Urinary bladder (tissue), 4 donors: ENCODE results near the gene ACACB. TPM values are rescaled to one million over a fixed set of nuclear protein-coding genes. Genes with fewer than 3 reads are reported as not detected.
"Not testable (repeated sequence)": the region's sequence is repeated elsewhere in the genome, so short reads cannot be mapped to it uniquely, and the experiment has no call there.

Experiments
- DNase-seq: peaks from one replicate; pipeline ENCODE4 v3.0.0-alpha.2; 2015; ENCODE audit errors: extremely low spot score
- H3K27ac ChIP-seq: one replicate; pipeline ENCODE4 v1.5.1; 2013; ENCODE audit warnings: low read depth, mild to moderate bottlenecking, moderate library complexity
- H3K36me3 ChIP-seq: one replicate; pipeline ENCODE4 v1.6.1; 2013; ENCODE audit warnings: mild to moderate bottlenecking, moderate library complexity; ENCODE audit not compliant: insufficient read depth
- H3K4me1 ChIP-seq: one replicate; pipeline ENCODE4 v1.6.1; 2013; ENCODE audit warnings: mild to moderate bottlenecking, moderate library complexity; ENCODE audit not compliant: insufficient read depth
- H3K4me3 ChIP-seq: one replicate; pipeline ENCODE4 v1.5.1; 2013; ENCODE audit warnings: low read depth, low read length
- WGBS: extraction: QIAGEN DNeasy Blood & Tissue Kit; methylation state at CpG from one replicate; pipeline ENCODE4 v1.1.7; 2013; 5-methylcytosine and 5-hydroxymethylcytosine counted together
- polyA plus RNA-seq: library from polyadenylated mRNA; stranded (reverse); fragments of 200-250 nt; gene quantifications from one replicate; pipeline ENCODE4 v1.2.3, GENCODE V29; 2013
- total RNA-seq: library from RNA; depleted of rRNA; stranded (reverse); fragments of >200 nt; gene quantifications from one replicate; pipeline ENCODE4 v1.2.3, GENCODE V29; 2014
- donor health status: healthy with polysubstance abuse.
- donor health status: healthy.

The ACACB gene
- total and polyA plus RNA-seq, 2 donors = 34.5 to 53.5 TPM

- Histone ChIP-seq H3K4me1 (no peaks in the 10 kb centered on the region), H3K36me3 (no peaks in the 10 kb centered on the region), H3K4me3 (no peak overlapping the region), H3K27ac (no peak overlapping the region)
- no peak for DNase-seq
- WGBS = 64% methylated on average over 4 of the region's 4 CpGs
These were observed 44.5 kb downstream of the ACACB start for GRCh38 chr12:109160873-109161272.

- 80% methylated on average over 5 of the region's 5 CpGs for WGBS
- Histone ChIP-seq H3K4me3 (no peak overlapping the region), H3K27ac (no peak overlapping the region), H3K4me1 (no peaks in the 10 kb centered on the region), H3K36me3 (no peaks in the 10 kb centered on the region)
- no peak for DNase-seq
These were observed 46.2 kb downstream of the ACACB start for GRCh38 chr12:109162551-109162950.

GRCh38 chr12:109163167-109163566 is 46.8 kb downstream of the ACACB start:
- H3K27ac ChIP-seq = no peak overlapping the region
- no peak for DNase-seq
- WGBS = 82% methylated on average over 6 of the region's 6 CpGs
- H3K4me3 ChIP-seq = no peak overlapping the region
- no peaks in the 10 kb centered on the region for H3K4me1 ChIP-seq
- H3K36me3 ChIP-seq = no peaks in the 10 kb centered on the region

GRCh38 chr12:109165599-109165998 is 49.2 kb downstream of the ACACB start:
- Histone ChIP-seq H3K36me3 (no peaks in the 10 kb centered on the region), H3K27ac (no peak overlapping the region), H3K4me1 (no peaks in the 10 kb centered on the region), H3K4me3 (no peak overlapping the region)
- DNase-seq = no peak
- 85% methylated on average over 1 of the region's 1 CpG for WGBS

- DNase-seq = no peak
- Histone ChIP-seq H3K4me1 (no peaks in the 10 kb centered on the region), H3K4me3 (no peak overlapping the region), H3K36me3 (no peaks in the 10 kb centered on the region), H3K27ac (no peak overlapping the region)
- WGBS = 88% methylated on average over 9 of the region's 9 CpGs
These were observed 50.0 kb downstream of the ACACB start for GRCh38 chr12:109166371-109166770.

GRCh38 chr12:109167781-109168180 is 51.4 kb downstream of the ACACB start:
- WGBS = 91% methylated on average over 18 of the region's 18 CpGs
- H3K27ac ChIP-seq = no peak overlapping the region
- peaks cover 6% of the 10 kb centered on the region for H3K36me3 ChIP-seq
- no peak for DNase-seq
- H3K4me3 ChIP-seq = no peak overlapping the region
- H3K4me1 ChIP-seq = no peaks in the 10 kb centered on the region

GRCh38 chr12:109169262-109169661 is 52.9 kb downstream of the ACACB start:
- Histone ChIP-seq H3K36me3 (peaks cover 6% of the 10 kb centered on the region), H3K4me3 (no peak overlapping the region), H3K4me1 (no peaks in the 10 kb centered on the region), H3K27ac (no peak overlapping the region)
- WGBS = 90% methylated on average over 3 of the region's 3 CpGs
- no peak for DNase-seq

GRCh38 chr12:109169686-109170085 is 53.3 kb downstream of the ACACB start:
- Histone ChIP-seq H3K27ac (no peak overlapping the region), H3K4me1 (no peaks in the 10 kb centered on the region), H3K36me3 (peaks cover 6% of the 10 kb centered on the region), H3K4me3 (no peak overlapping the region)
- WGBS = 36% methylated on average over 6 of the region's 6 CpGs
- no peak for DNase-seq

- Histone ChIP-seq H3K36me3 (peaks cover 6% of the 10 kb centered on the region), H3K27ac (no peak overlapping the region), H3K4me1 (no peaks in the 10 kb centered on the region), H3K4me3 (no peak overlapping the region)
- 79% methylated on average over 7 of the region's 7 CpGs for WGBS
- DNase-seq = no peak
These were observed 53.9 kb downstream of the ACACB start for GRCh38 chr12:109170324-109170723.

GRCh38 chr12:109172787-109173186 is 56.4 kb downstream of the ACACB start:
- WGBS = 97% methylated on average over 6 of the region's 6 CpGs
- not testable (repeated sequence) for H3K4me1 ChIP-seq, H3K27ac ChIP-seq, H3K4me3 ChIP-seq, DNase-seq, H3K36me3 ChIP-seq

GRCh38 chr12:109173443-109174240 is 57.3 kb downstream of the ACACB start:
- H3K27ac ChIP-seq = no peak overlapping the region
- H3K4me3 ChIP-seq = no peak overlapping the region
- WGBS = 97% methylated on average over 17 of the region's 17 CpGs
- H3K36me3 ChIP-seq = peaks cover 6% of the 10 kb centered on the region
- DNase-seq = no peak
- H3K4me1 ChIP-seq = no peaks in the 10 kb centered on the region

- WGBS = 94% methylated on average over 1 of the region's 1 CpG
- H3K4me3 ChIP-seq = no peak overlapping the region
- DNase-seq = no peak
- H3K27ac ChIP-seq = no peak overlapping the region
- H3K4me1 ChIP-seq = no peaks in the 10 kb centered on the region
- peaks cover 9% of the 10 kb centered on the region for H3K36me3 ChIP-seq
These were observed 58.1 kb downstream of the ACACB start for GRCh38 chr12:109174468-109174867.

- H3K27ac ChIP-seq = no peak overlapping the region
- 76% methylated on average over 6 of the region's 6 CpGs for WGBS
- H3K36me3 ChIP-seq = peaks cover 7% of the 10 kb centered on the region
- H3K4me3 ChIP-seq = no peak overlapping the region
- no peak for DNase-seq
- no peaks in the 10 kb centered on the region for H3K4me1 ChIP-seq
These were observed 62.1 kb downstream of the ACACB start for GRCh38 chr12:109178532-109178931.

- H3K27ac ChIP-seq = no peak overlapping the region
- DNase-seq = no peak
- no peaks in the 10 kb centered on the region for H3K4me1 ChIP-seq
- 92% methylated on average over 6 of the region's 6 CpGs for WGBS
- peaks cover 7% of the 10 kb centered on the region for H3K36me3 ChIP-seq
- H3K4me3 ChIP-seq = no peak overlapping the region
These were observed 63.5 kb downstream of the ACACB start for GRCh38 chr12:109179927-109180326.
